ENCODE data around the gene KMT5C. TPM values are rescaled to one million over a fixed set of nuclear protein-coding genes. Genes with fewer than 3 reads are reported as not detected.

Gene KMT5C
- total RNA-seq, 4 donors from 2014 or later, result 5.0 to 8.7 (median 8.1) TPM

DNA sequence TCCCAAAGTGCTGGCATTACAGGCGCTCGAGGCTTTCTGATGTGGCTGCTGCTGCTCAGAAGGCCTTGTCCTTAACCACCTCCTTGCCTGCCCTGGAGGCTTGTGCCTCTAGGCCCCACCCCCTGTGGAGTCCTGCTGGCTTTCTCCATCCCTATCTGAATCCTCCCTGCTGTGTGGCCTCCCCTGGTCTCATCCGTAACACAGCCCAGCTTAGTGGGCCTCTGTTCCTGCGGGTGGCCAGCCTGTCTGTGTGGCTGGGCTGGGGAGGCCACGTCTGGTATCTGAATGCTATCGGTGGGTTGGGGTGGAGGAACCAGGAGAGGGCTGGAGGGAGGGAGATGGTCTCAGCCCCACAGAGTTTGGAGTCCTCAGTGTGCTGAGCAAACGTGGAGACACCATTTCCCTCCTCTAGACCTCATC, 50.8 kb downstream of the KMT5C start:
- WGBS, result 80% methylated on average over 7 of the region's 7 CpGs
- H3K4me1 ChIP-seq, result peaks cover 32 to 60% (median 50%) of the 10 kb centered on the region in 4 donors

GRCh38 chr19:55391191-55391670, 51.6 kb downstream of the KMT5C start:
- Histone ChIP-seq H3K9me3 (no peaks in the 10 kb centered on the region), H3K4me3 (no peak overlapping the region), H3K27ac (replicated peaks in 1 of 4) (no peak overlapping the region), H3K27me3 (no peaks in the 10 kb centered on the region), H3K4me1 (peaks cover 32 to 58% (median 50%) of the 10 kb centered on the region in 4 donors), H3K36me3 (peaks cover 8 to 61% (median 49%) of the 10 kb centered on the region in 4 donors)
- DNase-seq (ENCODE audit: extremely low spot score), result no peak
- WGBS, result 94% methylated on average over 3 of the region's 12 CpGs
- no peak for TF ChIP-seq POLR2A (IDR thresholded peaks at IDR 0.05; ENCODE audit: low read depth)
- no peak for TF ChIP-seq POLR2AphosphoS5 (IDR thresholded peaks at IDR 0.05)
- TF ChIP-seq EP300 (IDR thresholded peaks at IDR 0.05), result no peak
- TF ChIP-seq CTCF (IDR thresholded peaks at IDR 0.05), result no peak
- intact Hi-C loops (cut with DNase I), result no loop called here

More for the DNA sequence above, 50.8 kb downstream of the KMT5C start:
- Histone ChIP-seq H3K4me3 (no peak overlapping the region), H3K27ac (replicated peaks in 1 of 4) (peak overlapping the region in 1 of 4 donors; percentile 24), H3K36me3 (peaks cover 8 to 61% (median 49%) of the 10 kb centered on the region in 4 donors), H3K9me3 (no peaks in the 10 kb centered on the region), H3K27me3 (no peaks in the 10 kb centered on the region)
- no peak for DNase-seq (ENCODE audit: extremely low spot score)
- TF ChIP-seq POLR2A (IDR thresholded peaks at IDR 0.05; ENCODE audit: low read depth), result no peak
- TF ChIP-seq POLR2AphosphoS5 (IDR thresholded peaks at IDR 0.05), result no peak
- TF ChIP-seq CTCF (IDR thresholded peaks at IDR 0.05), result no peak
- no peak for TF ChIP-seq EP300 (IDR thresholded peaks at IDR 0.05)
- intact Hi-C loops (cut with DNase I), result no loop called here

GRCh38 chr19:55391702-55392615, 52.3 kb downstream of the KMT5C start:
- Histone ChIP-seq H3K4me3 (no peak overlapping the region), H3K4me1 (peaks cover 26 to 51% (median 44%) of the 10 kb centered on the region in 4 donors), H3K27ac (replicated peaks in 1 of 4) (no peak overlapping the region), H3K9me3 (no peaks in the 10 kb centered on the region), H3K36me3 (peaks cover 8 to 58% (median 45%) of the 10 kb centered on the region in 4 donors), H3K27me3 (no peaks in the 10 kb centered on the region)
- WGBS, result 76% methylated on average over 18 of the region's 18 CpGs
- intact Hi-C loops (cut with DNase I), result no loop called here
- no peak for DNase-seq (ENCODE audit: extremely low spot score)
- TF ChIP-seq CTCF (IDR thresholded peaks at IDR 0.05) (no peak), POLR2AphosphoS5 (IDR thresholded peaks at IDR 0.05) (peak in 1 of 2 donors; percentile 18)

GRCh38 chr19:55392820-55393761, 53.4 kb downstream of the KMT5C start:
- Histone ChIP-seq H3K4me1 (peaks cover 14 to 40% (median 32%) of the 10 kb centered on the region in 4 donors), H3K9me3 (no peaks in the 10 kb centered on the region), H3K4me3 (no peak overlapping the region), H3K27me3 (no peaks in the 10 kb centered on the region), H3K36me3 (peaks cover 3 to 47% (median 34%) of the 10 kb centered on the region in 4 donors), H3K27ac (replicated peaks in 1 of 4) (no peak overlapping the region)
- intact Hi-C loops (cut with DNase I), result no loop called here
- TF ChIP-seq EP300 (IDR thresholded peaks at IDR 0.05), result no peak
- TF ChIP-seq CTCF (IDR thresholded peaks at IDR 0.05), result no peak
- TF ChIP-seq POLR2AphosphoS5 (IDR thresholded peaks at IDR 0.05), result no peak
- TF ChIP-seq POLR2A (IDR thresholded peaks at IDR 0.05; ENCODE audit: low read depth), result no peak
- no peak for DNase-seq (ENCODE audit: extremely low spot score)
- WGBS, result 61% methylated on average over 18 of the region's 18 CpGs

Other genes with a start within 250 kb of the KMT5C start
- 100 to 1,000 TPM; 257 to 451 (median 351) TPM for gene PPP1R12C, start 222.2 kb upstream of the KMT5C start, total RNA-seq
- 1 to 10 TPM in 1 of 4 donors, not detected in 3; 2.0 TPM for gene TNNT1, start 190.7 kb upstream of the KMT5C start, total RNA-seq
- not detected for gene TNNI3, start 182.1 kb upstream of the KMT5C start, total RNA-seq
- under 1 TPM in 1 of 4 donors, not detected in 3; 0.83 TPM for gene DNAAF3, start 173.3 kb upstream of the KMT5C start, total RNA-seq
- gene SYT5, start 159.6 kb upstream of the KMT5C start, total RNA-seq, result 1 to 10 TPM in 2 of 4 donors, under 1 TPM in 1, not detected in 1; 0.80 to 2.1 (median 1.7) TPM
- 1 to 10 TPM in 2 of 4 donors, under 1 TPM in 2; 0.42 to 2.7 (median 1.4) TPM for gene PTPRH, start 130.4 kb upstream of the KMT5C start, total RNA-seq
- 1 to 10 TPM; 1.7 to 2.8 (median 2.4) TPM for gene TMEM86B, start 111.1 kb upstream of the KMT5C start, total RNA-seq
- gene PPP6R1, start 80.9 kb upstream of the KMT5C start, total RNA-seq, result 10 to 100 TPM; 37.4 to 75.5 (median 45.6) TPM
- gene HSPBP1, start 59.8 kb upstream of the KMT5C start, total RNA-seq, result 10 to 100 TPM; 28.5 to 44.0 (median 32.2) TPM
- gene BRSK1, start 55.9 kb upstream of the KMT5C start, total RNA-seq, result 10 to 100 TPM in 1 of 4 donors, 1 to 10 TPM in 3; 3.3 to 16.9 (median 6.7) TPM
- 1 to 10 TPM in 3 of 4 donors, under 1 TPM in 1; 0.83 to 5.2 (median 2.7) TPM for gene TMEM150B, start 14.5 kb upstream of the KMT5C start, total RNA-seq
- gene COX6B2, start 14.8 kb downstream of the KMT5C start, total RNA-seq, result under 1 TPM in 1 of 4 donors, not detected in 3; 0.19 TPM
- gene GARIN5B, start 23.4 kb downstream of the KMT5C start, total RNA-seq, result not detected
- under 1 TPM in 2 of 4 donors, not detected in 2; 0.33 to 0.34 TPM for gene IL11, start 30.6 kb downstream of the KMT5C start, total RNA-seq
- gene TMEM190, start 37.0 kb downstream of the KMT5C start, total RNA-seq, result not detected
- 1 to 10 TPM in 2 of 4 donors, under 1 TPM in 2; 0.83 to 7.5 (median 1.00) TPM for gene TMEM238, start 44.4 kb downstream of the KMT5C start, total RNA-seq
- gene RPL28, start 46.1 kb downstream of the KMT5C start, total RNA-seq, result 100 to 1,000 TPM; 263 to 419 (median 369) TPM
- gene UBE2S, start 67.9 kb downstream of the KMT5C start, total RNA-seq, result 10 to 100 TPM in 3 of 4 donors, 1 to 10 TPM in 1; 9.1 to 37.9 (median 22.0) TPM
- under 1 TPM in 2 of 4 donors, not detected in 2; under 0.01 to 0.13 TPM for gene SHISA7, start 103.4 kb downstream of the KMT5C start, total RNA-seq
- gene ISOC2, start 121.8 kb downstream of the KMT5C start, total RNA-seq, result 100 to 1,000 TPM in 1 of 4 donors, 10 to 100 TPM in 3; 66.8 to 104 (median 77.7) TPM
- gene C19orf85, start 124.9 kb downstream of the KMT5C start, total RNA-seq, result not detected
- gene ZNF628, start 136.7 kb downstream of the KMT5C start, total RNA-seq, result 10 to 100 TPM in 3 of 4 donors, 1 to 10 TPM in 1; 5.1 to 16.6 (median 11.9) TPM
- 10 to 100 TPM in 3 of 4 donors, 1 to 10 TPM in 1; 5.8 to 14.2 (median 10.2) TPM for gene NAT14, start 145.3 kb downstream of the KMT5C start, total RNA-seq
- 10 to 100 TPM in 3 of 4 donors, 1 to 10 TPM in 1; 9.5 to 41.2 (median 14.6) TPM for gene SSC5D, start 148.6 kb downstream of the KMT5C start, total RNA-seq
- gene SBK2, start 197.3 kb downstream of the KMT5C start, total RNA-seq, result not detected
- gene SBK3, start 205.7 kb downstream of the KMT5C start, total RNA-seq, result 1 to 10 TPM in 2 of 4 donors, under 1 TPM in 1, not detected in 1; 0.83 to 1.5 (median 1.5) TPM
- 10 to 100 TPM in 1 of 4 donors, 1 to 10 TPM in 3; 4.2 to 11.1 (median 8.1) TPM for gene ZNF579, start 241.0 kb downstream of the KMT5C start, total RNA-seq

All from esophagus muscularis mucosa (tissue), 4 donors.